T-cell (primary cell): ENCODE measurements around the gene ZNF423. TPM values are rescaled to one million over a fixed set of nuclear protein-coding genes. Genes with fewer than 3 reads are reported as not detected.

ENCODE experiments used
- ATAC-seq, 4 experiments: fragments of 200-7000 bp in 3 of 4; fragments of 150-1000 bp in 1 of 4; cut with Tn5 transposase; replicated peaks in 1 of 4; 1 replicate in 3 of 4; 2 replicates in 1 of 4; pipeline ENCODE4 v1.10.0; 2021; ENCODE audit warnings: moderate library complexity in 3 of 4, mild to moderate bottlenecking in 2 of 4, moderate number of reproducible peaks in 1 of 4
- CTCF ChIA-PET, 2 donors: fragments of 300-600 bp; sonication (Branson Sonifier 250); formaldehyde crosslinking; loops; one replicate each; lab custom pipeline; 2022; ENCODE audit warnings: antibody characterized with exemption in 2 of 2; lab: Charles Lee
- POLR2A ChIA-PET, 2 donors: fragments of 300-600 bp; sonication (Branson Sonifier 250); formaldehyde crosslinking; loops; one replicate each; lab custom pipeline; 2022; ENCODE audit warnings: antibody characterized with exemption in 2 of 2; lab: Charles Lee
- DNase-seq, 35 experiments: peaks; one replicate each; pipeline versions ENCODE4 v3.0.0 to v3.0.0-alpha.2; 2013 to 2023
- H3K27ac ChIP-seq: one replicate; pipeline ENCODE4 v1.5.1; 2013; ENCODE audit warnings: low read length
- H3K27me3 ChIP-seq, 2 experiments: replicated peaks in 1 of 2; 1 replicate in 1 of 2; 2 replicates in 1 of 2; pipeline versions ENCODE4 v1.6.1 to v1.7.0; 2013; ENCODE audit warnings: low read length in 1 of 2, mixed read lengths in 1 of 2; ENCODE audit not compliant: control insufficient read depth in 2 of 2, insufficient read depth in 2 of 2; ENCODE audit errors: extremely low read depth in 1 of 2
- H3K36me3 ChIP-seq, 2 donors: 1 replicate in 1 of 2; 2 replicates in 1 of 2; pipeline versions ENCODE4 v1.6.1 to v1.7.0; 2013; ENCODE audit warnings: low read length in 1 of 2; ENCODE audit not compliant: control insufficient read depth in 2 of 2, insufficient read depth in 1 of 2; ENCODE audit errors: extremely low read depth in 1 of 2
- H3K4me1 ChIP-seq, 2 experiments: 1 replicate in 1 of 2; 2 replicates in 1 of 2; pipeline versions ENCODE4 v1.6.1 to v1.7.0; 2013; ENCODE audit warnings: low read length in 2 of 2, mixed read lengths in 1 of 2; ENCODE audit not compliant: insufficient read depth in 2 of 2, control insufficient read depth in 1 of 2; ENCODE audit errors: extremely low read depth in 1 of 2
- H3K4me3 ChIP-seq, 2 donors: 1 replicate in 1 of 2; 2 replicates in 1 of 2; pipeline versions ENCODE4 v1.5.1 to v1.7.0; 2013; ENCODE audit warnings: mild to moderate bottlenecking in 2 of 2, low read length in 1 of 2, moderate library complexity in 1 of 2; ENCODE audit not compliant: control insufficient read depth in 1 of 2; ENCODE audit errors: extremely low read depth in 1 of 2
- H3K9me3 ChIP-seq: 2 replicates; pipeline ENCODE4 v1.7.0; 2013
- H3K27ac Mint-ChIP-seq, 2 donors: one replicate each; pipeline ENCODE4 v1.8.0; 2020 to 2021; ENCODE audit warnings: mild to moderate bottlenecking in 2 of 2, mixed read lengths in 2 of 2
- H3K27me3 Mint-ChIP-seq, 2 donors: one replicate each; pipeline ENCODE4 v1.8.0; 2021 to 2022; ENCODE audit warnings: mixed read lengths in 2 of 2
- H3K36me3 Mint-ChIP-seq: one replicate; pipeline ENCODE4 v1.8.0; 2021; ENCODE audit warnings: mixed read lengths
- H3K4me1 Mint-ChIP-seq, 3 donors: one replicate each; pipeline ENCODE4 v1.8.0; 2020 to 2022; ENCODE audit warnings: mixed read lengths in 3 of 3, mild to moderate bottlenecking in 1 of 3
- H3K4me3 Mint-ChIP-seq, 3 donors: one replicate each; pipeline ENCODE4 v1.8.0; 2020 to 2022; ENCODE audit warnings: mild to moderate bottlenecking in 3 of 3, mixed read lengths in 3 of 3, moderate library complexity in 3 of 3
- H3K9me3 Mint-ChIP-seq, 3 donors: one replicate each; pipeline ENCODE4 v1.8.0; 2020 to 2022; ENCODE audit warnings: mixed read lengths in 3 of 3
- WGBS: methylation state at CpG from one replicate; pipeline ENCODE4 v1.1.5; 2013; ENCODE audit warnings: missing lambda C conversion rate; ENCODE audit not compliant: insufficient coverage; 5-methylcytosine and 5-hydroxymethylcytosine counted together
- total RNA-seq, 35 experiments: library from RNA in 6 of 35; stranded (reverse) in 6 of 35; fragments of 120-200 nt in 1 of 35; gene quantifications; one replicate each; pipeline versions ENCODE4 v1.2.1 to v1.2.4 and lab custom pipeline; 2013 to 2026

ZNF423 gene
- total RNA-seq, 5 donors from 2014 or later (not counting 1 experiment from before 2014, with no cell fraction given) = 0.07 to 0.12 TPM; not detected in 3

- DNase-seq (no peak), ATAC-seq (no peak)
- Histone ChIP-seq H3K4me1 (no peaks in the 10 kb centered on the region), H3K36me3 (no peaks in the 10 kb centered on the region), H3K9me3 (no peaks in the 10 kb centered on the region), H3K4me3 (no peak overlapping the region), H3K27me3 (peaks cover 0 to 8% of the 10 kb centered on the region in 2 experiments), H3K27ac (no peak overlapping the region)
- no peaks in the 10 kb centered on the region for H3K4me1 Mint-ChIP-seq
- POLR2A ChIA-PET = no interaction called here
- WGBS = 78% methylated on average over 5 of the region's 5 CpGs
- no peak overlapping the region for H3K27ac Mint-ChIP-seq
- no peaks in the 10 kb centered on the region for H3K9me3 Mint-ChIP-seq
- H3K36me3 Mint-ChIP-seq = no peaks in the 10 kb centered on the region
- H3K27me3 Mint-ChIP-seq = peaks cover 3 to 13% of the 10 kb centered on the region in 2 donors
- CTCF ChIA-PET = no interaction called here
- no peak overlapping the region for H3K4me3 Mint-ChIP-seq
These were observed 305.8 kb downstream of the ZNF423 start for GRCh38 chr16:49550140-49550539.

- H3K27ac Mint-ChIP-seq = no peak overlapping the region
- H3K36me3 ChIP-seq = no peaks in the 10 kb centered on the region
- WGBS = 80% methylated on average over 6 of the region's 14 CpGs
- no peaks in the 10 kb centered on the region for H3K9me3 Mint-ChIP-seq
- H3K36me3 Mint-ChIP-seq = no peaks in the 10 kb centered on the region
- ATAC-seq = no peak
- no peak overlapping the region for H3K4me3 ChIP-seq
- DNase-seq = no peak
- no peaks in the 10 kb centered on the region for H3K4me1 Mint-ChIP-seq
- H3K4me3 Mint-ChIP-seq = no peak overlapping the region
- peaks cover 0 to 3% of the 10 kb centered on the region in 2 experiments for H3K27me3 ChIP-seq
- ChIA-PET POLR2A (no interaction called here), CTCF (no interaction called here)
- H3K27me3 Mint-ChIP-seq = peaks cover 0 to 7% of the 10 kb centered on the region in 2 donors
- no peak overlapping the region for H3K27ac ChIP-seq
- H3K4me1 ChIP-seq = no peaks in the 10 kb centered on the region
- H3K9me3 ChIP-seq = no peaks in the 10 kb centered on the region
These were observed 307.5 kb downstream of the ZNF423 start for GRCh38 chr16:49548325-49548970.

- DNase-seq = no peak
- CTCF ChIA-PET = interaction anchor here (0.6 to 0.7 kb wide), 2 partner anchors 209 to 1019 kb away, joined by 4 read pairs; no protein-coding TSS in a partner anchor
- POLR2A ChIA-PET = no interaction called here
- Mint-ChIP-seq H3K27ac (no peak overlapping the region), H3K4me1 (no peaks in the 10 kb centered on the region), H3K27me3 (peaks cover 0 to 7% of the 10 kb centered on the region in 2 donors), H3K4me3 (no peak overlapping the region), H3K9me3 (no peaks in the 10 kb centered on the region), H3K36me3 (no peaks in the 10 kb centered on the region)
- ATAC-seq = no peak
- Histone ChIP-seq H3K4me3 (no peak overlapping the region), H3K36me3 (no peaks in the 10 kb centered on the region), H3K4me1 (no peaks in the 10 kb centered on the region), H3K27ac (no peak overlapping the region), H3K27me3 (peaks cover 0 to 6% of the 10 kb centered on the region in 2 experiments), H3K9me3 (no peaks in the 10 kb centered on the region)
- WGBS = 90% methylated on average over 4 of the region's 9 CpGs
These were observed 308.5 kb downstream of the ZNF423 start for GRCh38 chr16:49547448-49547847.

- no peak for DNase-seq
- H3K4me1 ChIP-seq = no peaks in the 10 kb centered on the region
- ChIA-PET CTCF (interaction anchor here (0.6 to 0.7 kb wide), 2 partner anchors 209 to 1018 kb away, joined by 4 read pairs; no protein-coding TSS in a partner anchor), POLR2A (no interaction called here)
- Mint-ChIP-seq H3K27ac (no peak overlapping the region), H3K36me3 (no peaks in the 10 kb centered on the region), H3K4me3 (no peak overlapping the region), H3K4me1 (no peaks in the 10 kb centered on the region), H3K9me3 (peaks cover 0 to under 1% (median 0%) of the 10 kb centered on the region in 3 donors), H3K27me3 (peaks cover 0 to 7% of the 10 kb centered on the region in 2 donors)
- no peaks in the 10 kb centered on the region for H3K36me3 ChIP-seq
- no peak overlapping the region for H3K4me3 ChIP-seq
- no CpG with 5 or more reads among the region's 1 CpG for WGBS
- no peaks in the 10 kb centered on the region for H3K9me3 ChIP-seq
- H3K27me3 ChIP-seq = peaks cover 0 to 7% of the 10 kb centered on the region in 2 experiments
- H3K27ac ChIP-seq = no peak overlapping the region
- ATAC-seq = no peak
These were observed 309.2 kb downstream of the ZNF423 start for GRCh38 chr16:49546735-49547134.

- no peak for ATAC-seq
- DNase-seq = no peak
- Mint-ChIP-seq H3K36me3 (no peaks in the 10 kb centered on the region), H3K27ac (no peak overlapping the region), H3K9me3 (peaks cover 0 to 4% (median 0%) of the 10 kb centered on the region in 3 donors), H3K4me3 (no peak overlapping the region), H3K4me1 (no peaks in the 10 kb centered on the region), H3K27me3 (peaks cover 0 to 7% of the 10 kb centered on the region in 2 donors)
- Histone ChIP-seq H3K4me1 (no peaks in the 10 kb centered on the region), H3K27ac (no peak overlapping the region), H3K4me3 (no peak overlapping the region), H3K27me3 (peaks cover 0 to 7% of the 10 kb centered on the region in 2 experiments), H3K9me3 (no peaks in the 10 kb centered on the region), H3K36me3 (no peaks in the 10 kb centered on the region)
- ChIA-PET POLR2A (interaction anchor here in 1 of 2 donors (0.6 kb wide), 1 partner anchor 322 kb away, joined by 4 read pairs; no protein-coding TSS in a partner anchor), CTCF (no interaction called here)
- WGBS = 50% methylated on average over 2 of the region's 6 CpGs
These were observed 310.0 kb downstream of the ZNF423 start for GRCh38 chr16:49545741-49546448.

- WGBS = 100% methylated on average over 2 of the region's 4 CpGs
- POLR2A ChIA-PET = interaction anchor here in 1 of 2 donors (0.6 kb wide), 1 partner anchor 323 kb away, joined by 4 read pairs; no protein-coding TSS in a partner anchor
- ATAC-seq = no peak
These were observed 310.7 kb downstream of the ZNF423 start for GRCh38 chr16:49545243-49545642.

More at GRCh38 chr16:49545243-49545642, 310.7 kb downstream of the ZNF423 start:
- Histone ChIP-seq H3K4me1 (no peaks in the 10 kb centered on the region), H3K4me3 (no peak overlapping the region), H3K36me3 (no peaks in the 10 kb centered on the region), H3K27me3 (peaks cover 0 to 10% of the 10 kb centered on the region in 2 experiments), H3K27ac (no peak overlapping the region), H3K9me3 (no peaks in the 10 kb centered on the region)
- peaks cover 0 to 7% of the 10 kb centered on the region in 2 donors for H3K27me3 Mint-ChIP-seq
- H3K4me1 Mint-ChIP-seq = no peaks in the 10 kb centered on the region
- no peak for DNase-seq
- H3K27ac Mint-ChIP-seq = no peak overlapping the region
- no peaks in the 10 kb centered on the region for H3K36me3 Mint-ChIP-seq
- H3K9me3 Mint-ChIP-seq = peaks cover 0 to 4% (median 0%) of the 10 kb centered on the region in 3 donors
- CTCF ChIA-PET = no interaction called here
- H3K4me3 Mint-ChIP-seq = no peak overlapping the region
